ENCODE measurements around the gene ARHGAP44. TPM values are rescaled to one million over a fixed set of nuclear protein-coding genes. Genes with fewer than 3 reads are reported as not detected.

Gene ARHGAP44, protein sequence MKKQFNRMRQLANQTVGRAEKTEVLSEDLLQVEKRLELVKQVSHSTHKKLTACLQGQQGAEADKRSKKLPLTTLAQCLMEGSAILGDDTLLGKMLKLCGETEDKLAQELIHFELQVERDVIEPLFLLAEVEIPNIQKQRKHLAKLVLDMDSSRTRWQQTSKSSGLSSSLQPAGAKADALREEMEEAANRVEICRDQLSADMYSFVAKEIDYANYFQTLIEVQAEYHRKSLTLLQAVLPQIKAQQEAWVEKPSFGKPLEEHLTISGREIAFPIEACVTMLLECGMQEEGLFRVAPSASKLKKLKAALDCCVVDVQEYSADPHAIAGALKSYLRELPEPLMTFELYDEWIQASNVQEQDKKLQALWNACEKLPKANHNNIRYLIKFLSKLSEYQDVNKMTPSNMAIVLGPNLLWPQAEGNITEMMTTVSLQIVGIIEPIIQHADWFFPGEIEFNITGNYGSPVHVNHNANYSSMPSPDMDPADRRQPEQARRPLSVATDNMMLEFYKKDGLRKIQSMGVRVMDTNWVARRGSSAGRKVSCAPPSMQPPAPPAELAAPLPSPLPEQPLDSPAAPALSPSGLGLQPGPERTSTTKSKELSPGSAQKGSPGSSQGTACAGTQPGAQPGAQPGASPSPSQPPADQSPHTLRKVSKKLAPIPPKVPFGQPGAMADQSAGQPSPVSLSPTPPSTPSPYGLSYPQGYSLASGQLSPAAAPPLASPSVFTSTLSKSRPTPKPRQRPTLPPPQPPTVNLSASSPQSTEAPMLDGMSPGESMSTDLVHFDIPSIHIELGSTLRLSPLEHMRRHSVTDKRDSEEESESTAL
- 0.28 TPM for total RNA-seq

DNA sequence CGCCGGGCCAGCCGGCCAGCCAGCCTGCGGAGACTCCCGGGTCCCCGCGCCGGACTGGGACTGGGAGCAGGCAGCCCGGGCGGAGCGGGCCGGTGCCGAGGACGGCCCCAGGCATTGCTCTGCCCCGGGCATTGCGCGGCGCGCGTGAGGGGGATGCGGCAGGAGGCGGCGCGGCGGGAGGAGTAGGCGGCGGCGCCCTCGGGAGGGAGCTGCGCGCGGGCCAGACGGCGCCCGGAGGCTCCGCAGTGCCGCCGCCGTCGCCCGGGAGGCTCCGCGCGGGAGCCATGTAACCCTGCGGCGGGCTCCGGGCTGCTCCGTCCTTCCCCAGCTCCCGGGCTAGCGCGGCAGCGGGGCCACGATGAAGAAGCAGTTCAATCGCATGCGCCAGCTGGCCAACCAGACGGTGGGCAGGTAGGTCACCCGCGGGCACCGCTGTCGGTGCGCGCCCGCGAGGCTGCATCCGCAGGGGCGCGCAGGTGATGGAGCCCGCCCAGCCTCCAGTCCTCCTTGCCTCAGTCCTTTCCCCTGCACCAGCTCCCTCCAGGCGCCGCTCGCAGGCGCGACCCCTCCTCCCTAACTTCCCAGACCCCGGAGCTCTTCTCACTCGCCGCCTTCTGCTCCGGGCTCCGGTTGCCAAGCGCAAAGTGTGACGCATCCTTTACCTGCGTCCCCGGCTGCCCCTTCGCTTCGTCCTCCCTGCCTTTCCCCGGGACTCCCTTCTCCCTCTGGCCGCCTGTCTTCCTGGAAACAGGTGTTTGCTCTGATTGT is at the start of gene ARHGAP44:
TSS of gene ARHGAP44 (plus strand) at position 18 of the 768 bp plus-strand sequence. CDS start at position 359, 341 bp downstream.
- peak; percentile 58 for ATAC-seq

DNA sequence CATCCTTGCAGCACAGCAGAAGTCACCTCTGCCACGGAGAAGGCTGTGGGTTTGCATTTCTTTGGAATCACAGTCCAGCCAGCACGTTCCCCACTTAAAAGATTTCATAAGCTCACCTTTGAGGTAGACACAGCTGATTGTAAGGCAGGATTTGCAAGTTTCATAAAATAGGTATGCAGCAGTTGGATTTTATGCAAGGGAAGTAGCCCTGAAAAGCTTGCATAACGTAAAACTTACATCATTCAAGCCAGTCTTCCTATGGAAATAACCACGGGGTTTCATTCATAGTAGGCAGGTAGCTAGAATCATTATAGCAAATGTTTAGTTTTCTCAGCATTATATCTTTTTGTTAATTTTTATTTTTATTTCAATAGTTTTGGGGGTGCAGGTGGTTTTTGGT is 49.8 kb upstream of the ARHGAP44 start:
- ATAC-seq = no peak

DNA sequence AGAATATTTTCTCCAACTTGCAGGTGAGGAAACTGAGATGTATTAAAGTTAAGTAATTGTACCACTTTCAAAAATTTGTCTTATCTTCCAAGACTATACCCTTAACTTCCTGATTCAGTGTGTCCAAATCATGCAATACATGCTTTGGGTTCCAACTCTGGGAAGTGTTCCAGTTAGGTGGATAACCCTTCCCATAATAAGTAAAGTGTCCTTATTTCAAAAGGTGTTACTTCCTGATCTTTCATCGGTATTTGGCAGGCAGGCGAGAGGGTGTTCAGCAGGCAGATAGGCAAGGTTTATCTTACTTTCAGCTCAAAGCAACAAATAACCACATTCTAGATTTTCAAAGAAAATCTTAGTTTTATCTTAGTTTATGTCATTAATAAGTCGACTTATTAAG is 46.3 kb upstream of the ARHGAP44 start:
- no peak for ATAC-seq

DNA sequence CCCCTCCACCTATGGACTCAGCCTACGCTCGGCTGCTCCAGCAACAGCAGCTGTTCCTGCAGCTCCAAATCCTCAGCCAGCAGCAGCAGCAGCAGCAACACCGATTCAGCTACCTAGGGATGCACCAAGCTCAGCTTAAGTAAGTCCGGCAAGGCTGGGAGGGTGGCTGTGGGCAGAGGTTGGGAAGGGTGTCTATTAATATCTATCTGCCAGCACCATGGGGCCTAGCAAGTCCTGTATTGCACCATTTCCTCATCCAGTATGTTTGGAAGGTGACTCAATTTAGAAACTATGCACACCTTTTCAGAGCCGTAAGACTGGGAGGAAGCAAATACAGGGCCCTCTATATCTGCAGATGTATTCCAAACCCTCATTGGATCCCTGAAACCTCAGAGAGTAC is 45.0 kb upstream of the ARHGAP44 start:
- no peak for ATAC-seq

DNA sequence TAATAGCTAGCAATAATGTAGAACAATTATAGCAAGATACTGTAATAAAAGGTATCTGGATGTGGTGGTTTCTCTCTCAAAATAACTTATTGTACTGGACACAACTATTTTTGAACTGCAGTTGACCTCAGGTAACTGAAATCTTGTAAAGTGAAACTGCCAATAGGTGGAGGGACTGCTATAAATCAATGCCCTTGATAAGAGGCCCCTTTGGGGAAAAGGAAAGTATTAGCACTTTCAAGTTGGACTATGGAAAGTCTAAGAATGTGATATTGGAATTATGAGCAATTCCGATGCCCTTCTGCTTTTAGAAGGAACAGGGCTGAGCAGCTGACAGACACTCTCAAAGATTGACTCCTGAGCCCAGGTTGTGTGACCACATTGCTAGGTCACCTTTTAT is 44.5 kb upstream of the ARHGAP44 start:
- ATAC-seq = no peak

DNA sequence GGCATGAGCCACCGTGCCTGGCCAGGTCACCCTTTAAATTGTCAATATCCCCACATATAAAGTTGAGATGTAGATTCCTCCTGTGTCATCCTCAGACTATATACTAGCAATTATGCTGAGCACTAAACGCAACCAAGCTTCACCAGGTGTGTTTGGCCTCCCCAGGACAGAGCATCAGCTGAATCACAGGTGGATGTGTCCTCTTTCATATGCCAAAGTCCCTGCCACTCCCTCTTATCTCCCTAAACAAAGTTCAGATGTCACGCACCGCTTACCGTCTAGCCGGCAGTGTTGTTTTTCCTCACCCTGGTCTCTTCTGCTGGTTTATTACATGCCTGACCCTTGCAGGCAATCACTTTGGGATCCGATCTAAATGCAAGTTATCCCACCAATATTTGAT is 43.8 kb upstream of the ARHGAP44 start:
- no peak for ATAC-seq

DNA sequence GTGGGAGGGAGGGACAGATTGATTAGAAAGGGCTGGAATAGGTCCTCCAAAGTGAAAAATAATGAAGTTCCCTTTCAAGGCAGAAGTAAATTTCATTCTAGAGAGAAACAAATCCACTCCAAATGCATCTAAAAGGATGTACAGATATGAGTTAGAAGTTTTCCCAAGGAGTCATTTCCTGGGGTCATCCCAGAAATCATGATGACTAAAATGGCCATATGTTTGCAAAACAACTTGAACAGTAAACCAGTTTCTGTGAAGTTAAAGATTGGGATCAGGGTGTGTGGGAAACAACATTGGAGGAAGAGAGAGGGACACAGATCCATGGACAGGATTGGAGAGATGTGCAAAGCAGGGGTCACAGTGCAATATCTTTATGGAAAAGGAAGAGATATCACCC is 32.5 kb upstream of the ARHGAP44 start:
- ATAC-seq = no peak

DNA sequence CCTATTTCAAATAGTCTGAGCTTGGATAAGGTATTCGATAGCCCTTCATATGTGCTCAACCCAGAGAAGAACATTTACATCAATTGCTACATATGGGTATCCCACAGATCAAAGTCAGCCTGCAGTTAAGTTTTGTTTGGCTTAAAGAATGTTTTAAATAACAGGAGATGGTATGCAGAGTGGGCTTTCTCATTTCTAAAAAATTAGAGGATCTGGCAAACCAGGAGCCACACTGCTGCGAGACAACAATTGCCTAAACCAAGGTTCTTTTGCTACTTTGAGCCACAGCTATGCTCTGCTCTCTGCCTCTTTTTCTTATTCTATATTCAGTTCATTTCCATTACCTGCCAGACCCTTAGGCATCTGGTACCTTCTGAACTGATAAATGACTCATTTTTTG is 30.2 kb upstream of the ARHGAP44 start:
- ATAC-seq = no peak

DNA sequence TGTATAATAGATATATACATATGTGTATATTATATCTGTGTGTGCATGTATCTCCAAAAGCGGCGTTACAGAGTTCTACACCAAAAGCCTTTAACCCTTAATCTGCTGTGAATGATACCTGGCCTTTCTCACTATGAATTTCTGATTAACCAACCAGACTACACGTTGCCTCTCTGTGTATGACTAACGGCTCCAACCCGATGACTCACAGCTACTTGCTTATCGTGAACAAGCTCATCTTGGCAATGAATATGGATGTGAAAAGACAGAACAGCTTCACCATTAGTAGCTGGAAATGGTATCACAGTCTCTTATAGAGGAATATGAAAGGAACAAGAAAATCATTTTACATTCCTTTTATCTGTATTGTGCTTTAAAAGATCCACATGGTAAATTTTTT is 23.8 kb upstream of the ARHGAP44 start:
- peak; percentile 37 for ATAC-seq

DNA sequence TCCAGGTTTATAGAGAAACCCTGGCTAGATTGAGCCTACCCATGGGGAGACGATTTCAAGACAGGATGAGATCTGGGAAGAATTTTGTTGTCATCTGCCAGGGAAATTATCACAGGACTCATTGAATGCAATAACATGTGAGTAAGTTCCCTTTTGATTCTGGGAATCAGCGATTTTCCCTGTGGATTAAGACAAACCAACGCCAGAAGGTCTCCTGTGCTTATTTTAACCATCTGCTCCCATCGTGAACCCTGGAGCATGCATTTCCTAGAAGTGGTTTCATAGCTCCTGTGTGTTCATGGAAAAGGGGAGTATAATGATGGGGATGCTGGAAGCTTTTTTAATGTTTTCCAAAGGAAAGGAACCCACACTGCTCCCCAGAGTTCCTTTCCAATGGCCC is 21.0 kb upstream of the ARHGAP44 start:
- no peak for ATAC-seq

DNA sequence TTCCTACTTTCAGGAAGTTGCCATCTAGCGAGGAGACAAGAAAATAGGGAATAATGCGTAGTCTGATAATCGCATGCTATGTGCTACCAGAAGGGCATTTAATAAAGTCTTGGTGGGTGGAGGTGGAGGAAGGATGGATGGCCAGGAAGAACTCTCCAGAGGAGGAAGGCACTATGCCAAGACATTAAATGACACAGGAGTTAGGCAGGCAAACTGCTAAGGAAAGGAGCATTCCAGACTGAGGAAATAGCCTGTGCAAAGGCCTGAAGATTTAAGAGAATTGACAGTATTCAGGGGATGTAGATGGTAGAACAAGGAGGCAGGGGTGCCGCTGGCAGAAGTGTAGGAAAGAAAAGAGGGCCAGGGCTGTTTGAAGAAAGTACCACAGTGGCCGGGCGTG is 19.3 kb upstream of the ARHGAP44 start:
- no peak for ATAC-seq

DNA sequence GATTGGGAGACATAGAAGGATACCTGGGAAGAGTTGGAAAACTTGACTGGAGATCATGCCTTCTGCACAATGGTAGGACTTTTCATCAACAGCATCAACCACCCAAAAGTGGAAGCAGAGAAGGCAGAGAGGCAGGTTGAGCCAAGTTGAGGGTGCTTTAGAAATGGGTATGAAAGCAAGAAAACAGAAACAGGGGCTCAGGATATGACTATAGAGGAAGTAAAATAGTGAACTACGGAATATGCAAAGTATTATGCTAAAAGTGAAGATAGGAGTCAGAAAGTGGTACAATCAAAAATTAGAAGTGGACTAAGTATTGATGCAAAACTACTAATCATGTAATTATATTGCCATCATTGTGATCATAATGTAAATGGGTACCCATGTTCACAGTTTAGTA is 16.1 kb upstream of the ARHGAP44 start:
- no peak for ATAC-seq

DNA sequence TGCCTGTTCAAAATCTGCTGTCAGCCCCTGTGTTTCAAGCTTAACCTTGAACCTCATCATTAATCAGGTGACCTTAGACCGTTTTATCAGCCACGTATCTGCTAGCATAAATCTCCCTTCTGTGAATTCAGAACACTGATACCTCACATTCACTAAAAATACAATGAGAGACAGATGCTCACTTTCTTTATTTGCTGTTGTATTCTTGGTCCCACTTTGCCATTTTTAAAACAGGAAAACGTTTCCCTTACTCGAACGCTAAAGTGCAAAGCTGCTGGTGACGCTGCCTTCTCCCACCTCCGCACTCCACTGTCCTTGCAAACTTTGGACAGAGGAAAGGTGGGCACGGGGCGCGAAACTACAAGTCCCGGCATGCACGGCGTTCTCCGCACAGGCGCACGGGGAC is 220 bp upstream of the ARHGAP44 start:
- ATAC-seq = no peak

DNA sequence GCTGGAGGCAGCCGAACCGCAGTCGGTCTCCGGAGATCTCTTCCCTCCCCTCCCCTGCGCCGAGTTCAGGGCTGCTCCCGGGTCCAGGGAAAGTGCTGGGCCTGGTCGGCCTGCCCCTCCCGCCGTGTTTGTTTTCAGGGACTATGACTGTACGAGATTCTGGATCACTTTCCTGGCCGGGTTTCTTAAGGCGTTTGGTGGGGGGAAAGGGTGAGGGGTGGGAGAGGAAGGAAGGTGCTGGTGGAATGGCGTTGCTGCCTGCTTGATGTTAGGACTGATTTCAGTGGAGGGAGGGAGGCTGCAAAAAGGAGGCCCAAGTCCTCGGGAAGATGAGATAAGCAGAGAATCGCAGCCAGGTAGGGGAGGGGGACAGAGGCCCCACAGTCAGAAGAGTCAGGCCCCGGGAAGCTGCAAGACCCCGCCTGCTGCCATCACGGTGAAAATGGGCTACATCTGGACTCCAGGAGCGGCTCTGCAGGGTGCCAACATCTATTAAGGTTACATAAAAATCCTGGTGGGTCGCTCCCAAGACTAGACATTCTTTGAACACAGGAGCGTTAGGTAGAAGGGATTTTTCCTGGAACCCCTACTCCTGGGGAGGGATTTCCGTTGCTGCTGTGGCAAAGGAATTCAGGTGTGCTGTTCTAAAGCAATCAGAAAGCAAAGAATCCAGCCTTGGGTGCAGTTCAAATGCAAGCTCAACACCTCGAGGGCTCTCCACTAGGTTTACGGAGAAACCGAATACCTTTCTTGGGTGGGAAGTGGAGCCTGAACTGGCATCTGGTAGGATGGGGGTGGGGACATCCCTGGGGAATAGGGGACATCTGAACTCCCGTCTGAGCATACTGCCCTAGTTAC is 1.2 kb downstream of the ARHGAP44 start:
- no peak for ATAC-seq

DNA sequence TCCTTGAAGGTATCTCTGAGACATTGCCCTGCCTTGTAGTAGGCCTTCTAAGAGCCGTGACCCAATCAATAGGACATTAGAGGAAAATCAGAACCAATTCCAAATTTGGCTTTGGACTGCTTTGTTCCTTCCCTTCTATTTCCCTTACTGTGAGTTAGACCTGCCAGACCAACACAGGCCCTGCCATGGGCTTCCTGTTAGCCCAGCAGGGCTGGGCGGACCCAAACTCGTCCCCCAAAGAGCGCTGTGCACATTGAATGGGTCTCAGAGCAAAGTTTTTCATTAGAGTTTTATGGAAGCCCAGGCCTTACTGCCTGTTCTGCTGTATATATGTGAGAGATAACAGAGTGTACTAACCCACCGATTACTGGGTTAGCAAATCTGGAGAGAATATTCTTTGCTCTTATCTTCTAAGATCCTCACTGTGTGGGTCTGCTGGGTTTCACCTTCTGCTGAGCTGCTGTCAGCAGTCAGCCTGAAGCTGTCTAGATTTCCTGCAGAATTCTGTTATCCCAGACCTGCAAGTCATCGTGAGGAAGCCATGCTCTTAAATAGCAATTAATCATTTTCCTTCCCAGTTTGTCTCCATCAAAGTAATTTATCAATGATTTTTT is 5.7 kb downstream of the ARHGAP44 start:
- ATAC-seq = no peak

DNA sequence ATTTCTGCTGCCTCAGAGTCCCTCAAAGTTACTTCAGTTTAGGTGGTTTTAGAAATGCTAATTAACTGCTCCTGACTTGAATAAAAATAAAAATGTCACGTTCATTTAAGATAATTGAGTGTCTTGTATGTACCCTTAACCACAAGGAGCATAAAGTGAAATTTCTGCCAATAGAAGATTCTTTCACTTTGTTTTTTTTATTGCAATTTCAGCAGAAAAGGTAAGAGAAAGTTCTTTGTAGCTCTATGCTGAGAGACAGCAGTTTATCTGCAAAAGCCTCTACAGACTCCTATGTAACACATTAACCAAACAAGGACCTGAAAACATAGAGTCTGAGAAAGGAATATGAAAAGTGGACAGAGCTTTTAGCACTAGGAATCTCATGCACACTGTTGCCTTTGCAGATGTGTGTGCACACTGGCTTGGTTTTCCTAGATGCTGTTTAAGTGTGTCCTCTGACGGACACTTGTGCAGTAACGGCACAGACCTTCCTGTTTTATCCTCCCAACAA is 11.6 kb downstream of the ARHGAP44 start:
- no peak for ATAC-seq

DNA sequence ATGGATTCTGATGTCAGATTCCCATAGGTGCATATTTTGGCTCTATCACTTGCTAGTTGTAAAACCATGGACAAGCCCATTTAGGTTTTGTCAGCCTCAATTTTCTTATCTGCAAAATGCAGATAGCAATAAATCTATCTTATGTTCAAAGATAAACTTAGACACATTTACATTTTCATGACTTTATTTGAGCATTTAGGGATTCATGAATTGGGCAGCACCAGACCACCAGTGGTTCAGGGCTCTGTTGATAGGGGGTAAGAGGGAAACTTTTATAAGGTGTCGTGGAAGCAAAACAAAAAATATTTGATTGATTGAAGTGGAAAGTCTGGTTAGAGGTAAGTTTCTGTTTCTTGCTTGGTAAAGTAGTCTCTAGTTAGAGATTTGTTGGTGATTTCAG is 17.3 kb downstream of the ARHGAP44 start:
- no peak for ATAC-seq

DNA sequence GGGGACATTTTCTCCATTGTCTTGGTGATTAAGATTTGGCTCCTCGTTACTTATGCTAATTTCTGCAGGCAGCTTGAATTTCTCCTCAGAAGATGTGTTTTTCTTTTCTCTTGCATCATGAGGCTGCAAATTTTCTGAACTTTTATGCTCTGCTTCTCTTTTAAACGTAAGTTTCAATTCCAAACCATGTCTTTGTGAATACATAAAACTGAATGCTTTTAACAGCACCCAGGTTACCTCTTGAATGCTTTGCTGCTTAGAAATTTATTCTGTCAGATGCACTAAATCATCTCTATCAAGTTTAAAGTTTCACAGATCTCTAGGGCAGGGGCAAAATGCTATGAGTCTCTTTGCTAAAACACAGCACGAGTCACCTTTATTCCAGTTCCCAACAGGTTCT is 19.4 kb downstream of the ARHGAP44 start:
- no peak for ATAC-seq

DNA sequence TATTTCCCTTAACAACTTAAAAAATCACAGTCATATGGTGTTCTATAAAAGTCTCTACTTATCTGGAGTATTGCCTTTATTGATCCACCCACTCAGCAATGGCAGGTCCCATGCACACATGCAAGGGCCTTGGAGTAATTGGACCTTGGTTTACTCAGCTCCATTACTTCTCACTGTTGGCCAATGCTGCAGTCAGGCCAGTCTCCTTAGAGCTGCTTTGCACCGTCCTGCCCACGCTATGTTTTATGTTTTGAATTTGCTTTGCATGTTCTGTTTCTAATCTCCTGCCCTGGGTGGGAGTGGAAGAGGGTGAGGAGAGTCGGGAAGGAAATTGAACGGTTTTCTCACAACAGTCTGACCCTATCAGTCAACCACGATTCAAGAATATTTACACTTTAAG is 23.6 kb downstream of the ARHGAP44 start:
- no peak for ATAC-seq

DNA sequence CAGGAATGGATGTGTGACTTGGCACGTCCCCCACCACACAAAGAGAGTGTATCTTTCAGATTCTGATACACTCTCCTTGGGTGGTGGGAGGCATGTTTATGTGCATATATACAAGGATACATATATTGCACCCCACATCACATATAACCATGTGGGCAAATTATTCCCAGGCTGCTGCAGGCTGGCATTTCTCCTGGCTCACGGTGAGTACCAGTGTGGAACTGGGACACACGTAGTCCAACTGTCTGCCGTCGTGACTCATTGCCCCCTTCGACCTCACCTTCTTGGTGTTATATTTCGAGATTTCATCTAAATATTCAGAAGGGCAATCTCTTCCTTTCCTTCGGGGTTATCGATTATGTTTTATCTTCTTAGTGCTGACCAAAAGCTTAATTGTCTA is 24.4 kb downstream of the ARHGAP44 start:
- ATAC-seq = no peak

DNA sequence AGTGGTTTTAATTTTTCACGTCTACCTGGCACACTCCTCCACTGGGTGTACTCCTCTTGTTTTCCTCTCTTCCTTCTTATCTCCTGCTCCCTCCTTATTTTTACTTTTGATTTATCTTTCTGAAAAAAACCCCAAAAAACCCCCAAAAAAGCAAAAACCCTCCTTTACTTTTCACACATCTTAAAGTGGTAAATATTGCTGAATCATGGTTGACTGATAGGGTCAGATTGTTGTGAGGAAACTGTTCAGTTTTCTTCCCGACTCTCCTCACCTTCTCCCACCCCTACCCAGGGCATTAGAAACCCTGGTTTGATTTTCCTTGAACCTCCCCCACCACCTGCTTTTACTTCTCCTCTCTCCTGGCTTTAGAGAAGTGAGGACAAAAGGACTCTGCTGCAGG is 25.4 kb downstream of the ARHGAP44 start:
- no peak for ATAC-seq
